OCI-LY1 (cell line): ENCODE measurements around the gene TOM1.

Source experiments
- EZH2 ChIP-seq: fragments of 200-600 bp; sonication (generic), shearing (Covaris generic); IDR thresholded peaks from 2 replicates; pipeline ENCODE4 v1.8.0; 2017; ENCODE audit warnings: borderline replicate concordance, mixed run types, mild to moderate bottlenecking, antibody characterized with exemption, low read length, moderate library complexity, mixed read lengths
- TF ChIP-seq, protein P1 (sequence below): fragments of 200-600 bp; sonication (generic), shearing (Covaris generic); IDR thresholded peaks from 2 replicates; pipeline ENCODE4 v1.5.1; 2017; ENCODE audit warnings: mild to moderate bottlenecking, antibody characterized with exemption, low read length, moderate library complexity, mixed read lengths

DNA sequence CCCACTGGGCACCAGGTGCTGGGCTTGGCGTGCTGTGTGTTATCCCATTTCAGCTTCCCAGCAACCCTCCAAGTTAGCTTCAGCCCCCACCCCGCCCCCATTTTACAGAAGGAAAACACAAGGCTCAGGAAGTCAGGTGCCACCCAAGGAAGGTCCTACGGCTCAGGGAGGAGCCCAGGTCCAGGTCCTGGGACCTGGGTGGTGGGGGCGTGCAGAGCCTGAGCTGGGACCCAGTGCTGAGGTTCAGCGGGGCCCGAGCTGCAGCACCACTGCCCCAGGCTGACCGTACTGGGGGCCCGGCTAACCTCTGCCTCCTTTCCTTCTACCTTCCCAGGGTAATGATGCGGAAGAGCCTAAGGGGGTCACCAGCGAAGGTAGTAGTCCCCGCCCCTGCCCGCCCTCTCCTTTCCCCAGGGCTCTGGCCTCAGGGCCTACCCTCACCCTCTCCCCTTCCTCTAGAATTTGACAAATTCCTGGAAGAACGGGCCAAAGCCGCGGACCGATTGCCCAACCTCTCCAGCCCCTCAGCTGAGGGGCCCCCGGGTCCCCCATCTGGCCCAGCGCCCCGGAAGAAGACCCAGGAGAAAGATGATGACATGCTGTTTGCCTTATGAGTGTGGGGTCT lies 47.0 kb downstream of the TOM1 start:
- TF ChIP-seq, protein P1, sequence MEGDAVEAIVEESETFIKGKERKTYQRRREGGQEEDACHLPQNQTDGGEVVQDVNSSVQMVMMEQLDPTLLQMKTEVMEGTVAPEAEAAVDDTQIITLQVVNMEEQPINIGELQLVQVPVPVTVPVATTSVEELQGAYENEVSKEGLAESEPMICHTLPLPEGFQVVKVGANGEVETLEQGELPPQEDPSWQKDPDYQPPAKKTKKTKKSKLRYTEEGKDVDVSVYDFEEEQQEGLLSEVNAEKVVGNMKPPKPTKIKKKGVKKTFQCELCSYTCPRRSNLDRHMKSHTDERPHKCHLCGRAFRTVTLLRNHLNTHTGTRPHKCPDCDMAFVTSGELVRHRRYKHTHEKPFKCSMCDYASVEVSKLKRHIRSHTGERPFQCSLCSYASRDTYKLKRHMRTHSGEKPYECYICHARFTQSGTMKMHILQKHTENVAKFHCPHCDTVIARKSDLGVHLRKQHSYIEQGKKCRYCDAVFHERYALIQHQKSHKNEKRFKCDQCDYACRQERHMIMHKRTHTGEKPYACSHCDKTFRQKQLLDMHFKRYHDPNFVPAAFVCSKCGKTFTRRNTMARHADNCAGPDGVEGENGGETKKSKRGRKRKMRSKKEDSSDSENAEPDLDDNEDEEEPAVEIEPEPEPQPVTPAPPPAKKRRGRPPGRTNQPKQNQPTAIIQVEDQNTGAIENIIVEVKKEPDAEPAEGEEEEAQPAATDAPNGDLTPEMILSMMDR, result no peak
- TF ChIP-seq EZH2, result no peak
